HepG2 (cell line): ENCODE data around the gene TPX2. TPM values are rescaled to one million over a fixed set of nuclear protein-coding genes. Genes with fewer than 3 reads are reported as not detected.
A peak's percentile ranks its signal among the peaks of the same experiment; 100 is the strongest.

ENCODE experiments used
- GABPA ChIP-seq, 2 experiments: IDR thresholded peaks; 2 replicates each; pipeline ENCODE4 v1.6.1; 2011 to 2016; ENCODE audit warnings: low read depth in 2 of 2, low read length in 1 of 2, missing biosample characterization in 1 of 2, missing genetic modification characterization in 1 of 2
- GTF3A ChIP-seq: sonication (generic); formaldehyde crosslinking; conservative IDR thresholded peaks from 2 replicates; pipeline ENCODE4 v1.4.0; 2020; ENCODE audit warnings: mild to moderate bottlenecking, missing genetic modification reagents
- GZF1 ChIP-seq: sonication (generic); formaldehyde crosslinking; IDR thresholded peaks from 2 replicates; pipeline ENCODE4 v1.5.1; 2020; ENCODE audit warnings: mild to moderate bottlenecking, missing genetic modification reagents
- MIER3 ChIP-seq: IDR thresholded peaks from 2 replicates; pipeline ENCODE4 v1.6.1; 2016; ENCODE audit warnings: missing compliant biosample characterization, borderline replicate concordance
- NRL ChIP-seq: sonication (generic); formaldehyde crosslinking; IDR thresholded peaks from 2 replicates; pipeline ENCODE4 v1.5.0; 2020; ENCODE audit warnings: missing genetic modification reagents, mild to moderate bottlenecking, moderate library complexity, borderline replicate concordance
- PRMT3 ChIP-seq: sonication (generic); formaldehyde crosslinking; IDR thresholded peaks from 2 replicates; pipeline ENCODE4 v1.8.1; 2022; ENCODE audit warnings: low read depth, mild to moderate bottlenecking, moderate library complexity, missing genetic modification reagents, borderline replicate concordance
- RXRA ChIP-seq: sonication (generic); formaldehyde crosslinking; IDR thresholded peaks from 2 replicates; pipeline ENCODE4 v1.5.1; 2020; ENCODE audit warnings: missing genetic modification reagents
- SMAD1 ChIP-seq: sonication (generic); formaldehyde crosslinking; IDR thresholded peaks from 2 replicates; pipeline ENCODE4 v1.4.0; 2020; ENCODE audit warnings: missing genetic modification reagents, low read depth, mild to moderate bottlenecking, borderline replicate concordance
- ZNF207 ChIP-seq: fragments of 450-650 bp; IDR thresholded peaks from 2 replicates; pipeline ENCODE4 v1.6.1; 2016; ENCODE audit warnings: antibody characterized with exemption, borderline replicate concordance
- ZNF615 ChIP-seq: sonication (generic); formaldehyde crosslinking; IDR thresholded peaks from 2 replicates; pipeline ENCODE4 v1.5.0; 2020; ENCODE audit warnings: mild to moderate bottlenecking, missing genetic modification reagents, borderline replicate concordance
- ZNF672 ChIP-seq: sonication (generic); formaldehyde crosslinking; IDR thresholded peaks from 2 replicates; pipeline ENCODE4 v1.8.1; 2022; ENCODE audit warnings: missing genetic modification reagents
- ZNF790 ChIP-seq: sonication (generic); formaldehyde crosslinking; IDR thresholded peaks from 2 replicates; pipeline ENCODE4 v1.8.0; 2022; ENCODE audit warnings: missing genetic modification reagents, mild to moderate bottlenecking, borderline replicate concordance
- ZNF816 ChIP-seq: sonication (generic); formaldehyde crosslinking; IDR thresholded peaks from 2 replicates; pipeline ENCODE4 v1.8.0; 2022; ENCODE audit warnings: missing genetic modification reagents, mild to moderate bottlenecking, borderline replicate concordance
- polyA plus RNA-seq, 8 experiments: library from polyadenylated mRNA; depleted of rRNA in 3 of 8; stranded (reverse) in 7 of 8; unstranded in 1 of 8; fragments of >200 nt; fragmentation: Illumina TruSeq in 4 of 8; extraction: Trizol in 4 of 8; gene quantifications; 2 replicates each; pipeline versions ENCODE4 v1.2.1 to v1.2.3, GENCODE V29; 2011 to 2016; ENCODE audit warnings: low read depth in 4 of 8, missing spikeins in 1 of 8, mixed read lengths in 1 of 8; ENCODE audit not compliant: insufficient read depth in 1 of 8
- total RNA-seq, 5 experiments: library from RNA; depleted of rRNA; stranded (reverse); fragments of >200 nt; fragmentation: Illumina TruSeq; extraction: Trizol; gene quantifications; 2 replicates each; pipeline ENCODE4 v1.2.3, GENCODE V29; 2016; ENCODE audit warnings: low read depth in 1 of 5
- TF ChIP-seq, protein P1 (sequence below): sonication (generic); formaldehyde crosslinking; IDR thresholded peaks from 2 replicates; pipeline ENCODE4 v1.5.1; 2020; ENCODE audit warnings: missing genetic modification reagents, mild to moderate bottlenecking, borderline replicate concordance
- TF ChIP-seq, protein P2 (sequence below): sonication (generic); formaldehyde crosslinking; IDR thresholded peaks from 2 replicates; pipeline ENCODE4 v1.4.0; 2020; ENCODE audit warnings: missing genetic modification reagents, borderline replicate concordance
- TF ChIP-seq, protein P3 (sequence below): IDR thresholded peaks from 2 replicates; pipeline ENCODE4 v1.6.1; 2018; ENCODE audit warnings: missing genetic modification reagents
- TF ChIP-seq, protein P4 (sequence below): sonication (generic); formaldehyde crosslinking; IDR thresholded peaks from 2 replicates; pipeline ENCODE4 v1.8.0; 2022; ENCODE audit warnings: mild to moderate bottlenecking, missing genetic modification reagents, moderate library complexity

Gene TPX2
- total and polyA plus RNA-seq, 2 of the 13 experiments (the other 11 are each of a cell fraction or from before 2014, with no cell fraction given) = 34.3 to 124 TPM

DNA sequence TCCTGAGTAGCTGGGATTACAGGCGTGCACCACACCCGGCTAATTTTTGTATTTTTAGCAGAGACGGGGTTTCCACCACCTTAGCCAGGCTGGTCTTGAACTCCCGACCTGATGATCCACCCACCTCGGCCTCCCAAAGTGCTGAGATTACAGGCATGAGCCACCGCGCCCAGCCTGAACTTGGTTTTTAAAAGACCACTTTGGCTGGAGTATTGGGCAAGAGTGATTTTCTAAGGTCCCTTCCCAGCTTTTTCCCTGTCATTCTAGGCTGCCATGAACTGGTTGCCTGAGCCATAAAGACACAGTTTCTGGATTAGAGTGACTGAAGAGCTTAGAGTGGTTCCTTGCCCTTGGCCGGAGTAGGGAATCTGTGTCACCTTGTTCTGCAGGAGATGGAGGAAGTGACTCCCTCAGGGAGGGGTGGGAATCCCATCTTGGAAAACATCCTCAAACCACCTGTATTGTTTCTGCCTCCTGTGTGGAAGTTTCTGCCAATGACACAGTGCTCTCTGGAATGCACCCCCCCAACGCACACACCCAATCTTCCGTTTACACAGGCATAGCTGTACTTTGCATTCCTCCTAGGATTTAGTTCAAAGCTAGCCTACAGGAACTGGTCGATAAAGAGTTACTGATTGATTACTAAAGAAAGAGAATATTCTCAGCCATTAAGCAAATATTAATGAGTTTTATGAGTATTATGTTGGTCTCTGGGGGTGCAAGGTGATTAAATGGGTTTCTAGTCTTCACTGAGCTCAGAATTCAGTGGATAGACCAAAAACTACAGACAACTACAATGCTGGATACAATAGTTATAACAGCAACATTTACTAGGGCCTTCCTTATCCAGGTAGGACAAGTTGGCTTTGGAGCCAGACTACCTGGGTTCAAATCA, 34.6 kb upstream of the TPX2 start (continued):
- peak; percentile 96 for TF ChIP-seq RXRA (CRISPR knock-in tag)
- TF ChIP-seq GTF3A (CRISPR knock-in tag) = peak; percentile 95; the same call in 1 of the 2 replicates
- TF ChIP-seq ZNF816 = peak; percentile 75; the same call in 1 of the 2 replicates
- TF ChIP-seq, protein P1, sequence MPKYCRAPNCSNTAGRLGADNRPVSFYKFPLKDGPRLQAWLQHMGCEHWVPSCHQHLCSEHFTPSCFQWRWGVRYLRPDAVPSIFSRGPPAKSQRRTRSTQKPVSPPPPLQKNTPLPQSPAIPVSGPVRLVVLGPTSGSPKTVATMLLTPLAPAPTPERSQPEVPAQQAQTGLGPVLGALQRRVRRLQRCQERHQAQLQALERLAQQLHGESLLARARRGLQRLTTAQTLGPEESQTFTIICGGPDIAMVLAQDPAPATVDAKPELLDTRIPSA (CRISPR knock-in tag) = no peak
- TF ChIP-seq, protein P2, sequence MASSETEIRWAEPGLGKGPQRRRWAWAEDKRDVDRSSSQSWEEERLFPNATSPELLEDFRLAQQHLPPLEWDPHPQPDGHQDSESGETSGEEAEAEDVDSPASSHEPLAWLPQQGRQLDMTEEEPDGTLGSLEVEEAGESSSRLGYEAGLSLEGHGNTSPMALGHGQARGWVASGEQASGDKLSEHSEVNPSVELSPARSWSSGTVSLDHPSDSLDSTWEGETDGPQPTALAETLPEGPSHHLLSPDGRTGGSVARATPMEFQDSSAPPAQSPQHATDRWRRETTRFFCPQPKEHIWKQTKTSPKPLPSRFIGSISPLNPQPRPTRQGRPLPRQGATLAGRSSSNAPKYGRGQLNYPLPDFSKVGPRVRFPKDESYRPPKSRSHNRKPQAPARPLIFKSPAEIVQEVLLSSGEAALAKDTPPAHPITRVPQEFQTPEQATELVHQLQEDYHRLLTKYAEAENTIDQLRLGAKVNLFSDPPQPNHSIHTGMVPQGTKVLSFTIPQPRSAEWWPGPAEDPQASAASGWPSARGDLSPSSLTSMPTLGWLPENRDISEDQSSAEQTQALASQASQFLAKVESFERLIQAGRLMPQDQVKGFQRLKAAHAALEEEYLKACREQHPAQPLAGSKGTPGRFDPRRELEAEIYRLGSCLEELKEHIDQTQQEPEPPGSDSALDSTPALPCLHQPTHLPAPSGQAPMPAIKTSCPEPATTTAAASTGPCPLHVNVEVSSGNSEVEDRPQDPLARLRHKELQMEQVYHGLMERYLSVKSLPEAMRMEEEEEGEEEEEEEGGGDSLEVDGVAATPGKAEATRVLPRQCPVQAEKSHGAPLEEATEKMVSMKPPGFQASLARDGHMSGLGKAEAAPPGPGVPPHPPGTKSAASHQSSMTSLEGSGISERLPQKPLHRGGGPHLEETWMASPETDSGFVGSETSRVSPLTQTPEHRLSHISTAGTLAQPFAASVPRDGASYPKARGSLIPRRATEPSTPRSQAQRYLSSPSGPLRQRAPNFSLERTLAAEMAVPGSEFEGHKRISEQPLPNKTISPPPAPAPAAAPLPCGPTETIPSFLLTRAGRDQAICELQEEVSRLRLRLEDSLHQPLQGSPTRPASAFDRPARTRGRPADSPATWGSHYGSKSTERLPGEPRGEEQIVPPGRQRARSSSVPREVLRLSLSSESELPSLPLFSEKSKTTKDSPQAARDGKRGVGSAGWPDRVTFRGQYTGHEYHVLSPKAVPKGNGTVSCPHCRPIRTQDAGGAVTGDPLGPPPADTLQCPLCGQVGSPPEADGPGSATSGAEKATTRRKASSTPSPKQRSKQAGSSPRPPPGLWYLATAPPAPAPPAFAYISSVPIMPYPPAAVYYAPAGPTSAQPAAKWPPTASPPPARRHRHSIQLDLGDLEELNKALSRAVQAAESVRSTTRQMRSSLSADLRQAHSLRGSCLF (CRISPR knock-in tag) = peak; percentile 66; the same call in 1 of the 2 replicates
- peak; percentile 100 for TF ChIP-seq MIER3 (CRISPR knock-in tag)
- no peak for TF ChIP-seq ZNF207
- TF ChIP-seq ZNF790 (CRISPR knock-in tag) = 0 out of 2 replicates have a peak, but pooled peaks have one; percentile 64
- TF ChIP-seq, protein P3, sequence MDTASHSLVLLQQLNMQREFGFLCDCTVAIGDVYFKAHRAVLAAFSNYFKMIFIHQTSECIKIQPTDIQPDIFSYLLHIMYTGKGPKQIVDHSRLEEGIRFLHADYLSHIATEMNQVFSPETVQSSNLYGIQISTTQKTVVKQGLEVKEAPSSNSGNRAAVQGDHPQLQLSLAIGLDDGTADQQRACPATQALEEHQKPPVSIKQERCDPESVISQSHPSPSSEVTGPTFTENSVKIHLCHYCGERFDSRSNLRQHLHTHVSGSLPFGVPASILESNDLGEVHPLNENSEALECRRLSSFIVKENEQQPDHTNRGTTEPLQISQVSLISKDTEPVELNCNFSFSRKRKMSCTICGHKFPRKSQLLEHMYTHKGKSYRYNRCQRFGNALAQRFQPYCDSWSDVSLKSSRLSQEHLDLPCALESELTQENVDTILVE (CRISPR knock-in tag) = peak; percentile 99
- TF ChIP-seq GABPA (IDR thresholded peaks at IDR 0.05; ENCODE audit: low read depth, low read length) = no peak
- peak; percentile 79; the same call in 1 of the 2 replicates for TF ChIP-seq GABPA (CRISPR knock-in tag; IDR thresholded peaks at IDR 0.05; ENCODE audit: low read depth)
- TF ChIP-seq PRMT3 = 0 out of 2 replicates have a peak, but pooled peaks have one; percentile 73
- TF ChIP-seq GZF1 = peak; percentile 88; the same call in 1 of the 2 replicates
- TF ChIP-seq ZNF615 (CRISPR knock-in tag) = peak; percentile 95; the same call in 1 of the 2 replicates
- TF ChIP-seq ZNF672 = no peak
- no peak for TF ChIP-seq NRL (CRISPR knock-in tag)
- peak; percentile 66; the same call in 1 of the 2 replicates for TF ChIP-seq SMAD1 (CRISPR knock-in tag)
- TF ChIP-seq, protein P4, sequence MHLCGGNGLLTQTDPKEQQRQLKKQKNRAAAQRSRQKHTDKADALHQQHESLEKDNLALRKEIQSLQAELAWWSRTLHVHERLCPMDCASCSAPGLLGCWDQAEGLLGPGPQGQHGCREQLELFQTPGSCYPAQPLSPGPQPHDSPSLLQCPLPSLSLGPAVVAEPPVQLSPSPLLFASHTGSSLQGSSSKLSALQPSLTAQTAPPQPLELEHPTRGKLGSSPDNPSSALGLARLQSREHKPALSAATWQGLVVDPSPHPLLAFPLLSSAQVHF (CRISPR knock-in tag) = no peak
